Stimulated activated CD4-positive, alpha-beta T cell treated with anti-CD3 and anti-CD28 coated beads, Interleukin-12 subunit alpha, Interleukin-12 subunit beta, amount 100 ng/mL, for 24 hours (primary cell): ENCODE measurements around the gene RLN2.

Source experiments
- DNase-seq, 2 experiments: peaks; one replicate each; pipeline ENCODE4 v3.0.0-alpha.2; 2020; ENCODE audit warnings: low read depth in 2 of 2

RLN2 gene

GRCh38 chr9:5269249-5269715 lies 35.2 kb downstream of the RLN2 start:
- DNase-seq = no peak

GRCh38 chr9:5265939-5266338 lies 38.6 kb downstream of the RLN2 start:
- DNase-seq = no peak

GRCh38 chr9:5264219-5264595 lies 40.3 kb downstream of the RLN2 start:
- DNase-seq = no peak

- DNase-seq = no peak
These were observed 40.9 kb downstream of the RLN2 start for GRCh38 chr9:5263351-5264218.
